GM19452 (cell line): ENCODE data around the gene DHRS12.

Experiments used
- ATAC-seq: cut with Tn5 transposase; IDR thresholded peaks from one replicate; pipeline ENCODE4 v1.9.1; 2021; ENCODE audit not compliant: unreplicated experiment

Gene DHRS12

GRCh38 chr13:51784097-51784496 is 19.9 kb downstream of the DHRS12 start:
- no peak for ATAC-seq

- ATAC-seq, result no peak
These were observed 20.4 kb downstream of the DHRS12 start for GRCh38 chr13:51783428-51784094.

GRCh38 chr13:51782026-51782710 is 21.8 kb downstream of the DHRS12 start:
- no peak for ATAC-seq

- ATAC-seq, result no peak
These were observed 22.5 kb downstream of the DHRS12 start for GRCh38 chr13:51781246-51782022.

- ATAC-seq, result no peak
These were observed 23.9 kb downstream of the DHRS12 start for GRCh38 chr13:51780099-51780498.

- no peak for ATAC-seq
These were observed 25.6 kb downstream of the DHRS12 start for GRCh38 chr13:51778392-51778791.

GRCh38 chr13:51777921-51778320 is 26.0 kb downstream of the DHRS12 start:
- ATAC-seq, result no peak

GRCh38 chr13:51776179-51776578 is 27.8 kb downstream of the DHRS12 start:
- no peak for ATAC-seq

GRCh38 chr13:51773515-51773914 is 30.4 kb downstream of the DHRS12 start:
- no peak for ATAC-seq

- ATAC-seq, result no peak
These were observed 31.2 kb downstream of the DHRS12 start for GRCh38 chr13:51772781-51773180.

- ATAC-seq, result no peak
These were observed 31.9 kb downstream of the DHRS12 start for GRCh38 chr13:51772105-51772455.

GRCh38 chr13:51771418-51772104 is 32.4 kb downstream of the DHRS12 start:
- ATAC-seq, result no peak

GRCh38 chr13:51770681-51771417 is 33.1 kb downstream of the DHRS12 start:
- no peak for ATAC-seq

- ATAC-seq, result no peak
These were observed 33.8 kb downstream of the DHRS12 start for GRCh38 chr13:51770160-51770559.

- no peak for ATAC-seq
These were observed 34.4 kb downstream of the DHRS12 start for GRCh38 chr13:51769455-51770127.

GRCh38 chr13:51768976-51769375 is 35.0 kb downstream of the DHRS12 start:
- no peak for ATAC-seq

GRCh38 chr13:51768378-51768921 is 35.5 kb downstream of the DHRS12 start:
- no peak for ATAC-seq

- ATAC-seq, result no peak
These were observed 36.9 kb downstream of the DHRS12 start for GRCh38 chr13:51767100-51767499.

GRCh38 chr13:51765142-51765515 is 38.8 kb downstream of the DHRS12 start:
- ATAC-seq, result no peak
